Measurements from ENCODE around the gene INO80B.
A peak's percentile ranks its signal among the peaks of the same experiment; 100 is the strongest.

Gene INO80B

DNA sequence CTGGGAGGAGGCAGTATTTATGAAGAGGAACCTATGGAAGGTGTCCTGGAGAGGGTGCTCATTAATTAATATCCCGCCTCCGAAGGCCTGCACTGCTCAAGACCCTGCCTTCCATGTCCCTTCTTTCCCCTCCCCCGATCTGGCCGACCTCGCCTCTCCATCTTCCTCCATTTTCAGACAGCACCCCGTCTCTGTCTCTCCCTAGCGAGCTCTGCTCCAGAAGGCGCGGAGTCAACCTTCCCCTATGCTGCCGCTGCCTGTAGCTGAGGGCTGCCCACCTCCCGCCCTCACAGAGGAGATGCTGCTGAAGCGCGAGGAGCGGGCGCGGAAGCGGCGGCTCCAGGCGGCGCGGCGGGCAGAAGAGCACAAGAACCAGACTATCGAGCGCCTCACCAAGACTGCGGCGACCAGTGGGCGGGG, 2.3 kb downstream of the INO80B start:
- peak overlapping the region; percentile 86 for H3K27ac ChIP-seq (ENCODE audit: low read length)
- TF ChIP-seq, protein P1, sequence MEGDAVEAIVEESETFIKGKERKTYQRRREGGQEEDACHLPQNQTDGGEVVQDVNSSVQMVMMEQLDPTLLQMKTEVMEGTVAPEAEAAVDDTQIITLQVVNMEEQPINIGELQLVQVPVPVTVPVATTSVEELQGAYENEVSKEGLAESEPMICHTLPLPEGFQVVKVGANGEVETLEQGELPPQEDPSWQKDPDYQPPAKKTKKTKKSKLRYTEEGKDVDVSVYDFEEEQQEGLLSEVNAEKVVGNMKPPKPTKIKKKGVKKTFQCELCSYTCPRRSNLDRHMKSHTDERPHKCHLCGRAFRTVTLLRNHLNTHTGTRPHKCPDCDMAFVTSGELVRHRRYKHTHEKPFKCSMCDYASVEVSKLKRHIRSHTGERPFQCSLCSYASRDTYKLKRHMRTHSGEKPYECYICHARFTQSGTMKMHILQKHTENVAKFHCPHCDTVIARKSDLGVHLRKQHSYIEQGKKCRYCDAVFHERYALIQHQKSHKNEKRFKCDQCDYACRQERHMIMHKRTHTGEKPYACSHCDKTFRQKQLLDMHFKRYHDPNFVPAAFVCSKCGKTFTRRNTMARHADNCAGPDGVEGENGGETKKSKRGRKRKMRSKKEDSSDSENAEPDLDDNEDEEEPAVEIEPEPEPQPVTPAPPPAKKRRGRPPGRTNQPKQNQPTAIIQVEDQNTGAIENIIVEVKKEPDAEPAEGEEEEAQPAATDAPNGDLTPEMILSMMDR (IDR thresholded peaks at IDR 0.05; ENCODE audit: borderline replicate concordance, extremely low read depth, low read length, poor library complexity, severe bottlenecking) = peak; percentile 1
- no peak for TF ChIP-seq EZH2 (IDR thresholded peaks at IDR 0.05; ENCODE audit: borderline replicate concordance, low read depth, low read length, severe bottlenecking)
- H3K4me3 ChIP-seq (ENCODE audit: low read depth in 1 of 2, low read length in 2 of 2) = peak overlapping the region; percentile 38 to 77; a peak in 3 of 4 replicates
- H3K27me3 ChIP-seq (ENCODE audit: insufficient read depth, low read length, poor library complexity) = no peaks in the 10 kb centered on the region
- DNase-seq = no peak
- peak overlapping the region; percentile 95 for H3K4me2 ChIP-seq (ENCODE audit: insufficient read depth, low read length)
- H3K9me3 ChIP-seq (ENCODE audit: insufficient read depth, low read length, severe bottlenecking) = no peaks in the 10 kb centered on the region
- H3K9ac ChIP-seq (ENCODE audit: low read depth, low read length) = peak overlapping the region; percentile 78
- ATAC-seq (ENCODE audit: insufficient read depth, low read depth) = peak; percentile 11
- H4K20me1 ChIP-seq (ENCODE audit: insufficient read depth, low read length) = no peaks in the 10 kb centered on the region; the same call in 1 of the 2 replicates
- peak overlapping the region; percentile 63 for H2AFZ ChIP-seq (ENCODE audit: low read depth, low read length)
- peaks cover 20% of the 10 kb centered on the region for H3K36me3 ChIP-seq (ENCODE audit: insufficient read depth, low read length)
- H3K79me2 ChIP-seq (ENCODE audit: insufficient read depth, low read length) = peaks cover 35% of the 10 kb centered on the region
- H3K4me1 ChIP-seq (ENCODE audit: insufficient read depth, low read length) = peaks cover 60% of the 10 kb centered on the region

DNA sequence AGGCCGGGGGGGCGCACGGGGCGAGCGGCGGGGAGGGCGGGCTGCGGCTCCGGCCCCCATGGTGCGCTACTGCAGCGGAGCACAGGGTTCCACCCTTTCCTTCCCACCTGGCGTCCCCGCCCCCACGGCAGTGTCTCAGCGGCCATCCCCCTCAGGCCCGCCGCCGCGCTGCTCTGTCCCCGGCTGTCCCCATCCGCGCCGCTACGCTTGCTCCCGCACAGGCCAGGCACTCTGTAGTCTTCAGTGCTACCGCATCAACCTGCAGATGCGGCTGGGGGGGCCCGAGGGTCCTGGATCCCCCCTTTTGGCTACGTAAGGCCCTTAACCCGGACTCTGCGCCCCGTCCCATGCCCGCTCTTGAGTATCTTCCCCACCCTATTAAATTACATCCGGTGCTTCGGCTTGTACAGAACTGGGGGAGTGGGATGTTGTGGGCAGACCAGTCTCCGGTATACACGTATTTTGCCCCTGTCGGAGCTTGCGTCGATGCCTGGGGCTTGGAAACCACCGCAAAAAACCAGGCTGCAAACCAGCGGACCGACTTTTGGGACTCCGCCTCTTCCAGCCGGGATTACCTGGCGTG, 2.8 kb downstream of the INO80B start:
- ATAC-seq (ENCODE audit: insufficient read depth, low read depth) = peak; percentile 44
- TF ChIP-seq EZH2 (IDR thresholded peaks at IDR 0.05; ENCODE audit: borderline replicate concordance, low read depth, low read length, severe bottlenecking) = no peak
- TF ChIP-seq, protein P1 (IDR thresholded peaks at IDR 0.05; ENCODE audit: borderline replicate concordance, extremely low read depth, low read length, poor library complexity, severe bottlenecking) = no peak
- Histone ChIP-seq H3K27ac (ENCODE audit: low read length) (peak overlapping the region; percentile 86), H3K79me2 (ENCODE audit: insufficient read depth, low read length) (peaks cover 35% of the 10 kb centered on the region), H3K9me3 (ENCODE audit: insufficient read depth, low read length, severe bottlenecking) (no peaks in the 10 kb centered on the region), H3K36me3 (ENCODE audit: insufficient read depth, low read length) (peaks cover 25% of the 10 kb centered on the region), H3K4me3 (ENCODE audit: low read depth in 1 of 2, low read length in 2 of 2) (peak overlapping the region; percentile 38 to 77; a peak in 3 of 4 replicates), H3K9ac (ENCODE audit: low read depth, low read length) (peak overlapping the region; percentile 78), H4K20me1 (ENCODE audit: insufficient read depth, low read length) (no peaks in the 10 kb centered on the region; the same call in 1 of the 2 replicates), H2AFZ (ENCODE audit: low read depth, low read length) (peak overlapping the region; percentile 69), H3K4me1 (ENCODE audit: insufficient read depth, low read length) (peaks cover 55% of the 10 kb centered on the region), H3K4me2 (ENCODE audit: insufficient read depth, low read length) (peak overlapping the region; percentile 95), H3K27me3 (ENCODE audit: insufficient read depth, low read length, poor library complexity) (no peaks in the 10 kb centered on the region)
- peak; percentile 83 for DNase-seq

DNA sequence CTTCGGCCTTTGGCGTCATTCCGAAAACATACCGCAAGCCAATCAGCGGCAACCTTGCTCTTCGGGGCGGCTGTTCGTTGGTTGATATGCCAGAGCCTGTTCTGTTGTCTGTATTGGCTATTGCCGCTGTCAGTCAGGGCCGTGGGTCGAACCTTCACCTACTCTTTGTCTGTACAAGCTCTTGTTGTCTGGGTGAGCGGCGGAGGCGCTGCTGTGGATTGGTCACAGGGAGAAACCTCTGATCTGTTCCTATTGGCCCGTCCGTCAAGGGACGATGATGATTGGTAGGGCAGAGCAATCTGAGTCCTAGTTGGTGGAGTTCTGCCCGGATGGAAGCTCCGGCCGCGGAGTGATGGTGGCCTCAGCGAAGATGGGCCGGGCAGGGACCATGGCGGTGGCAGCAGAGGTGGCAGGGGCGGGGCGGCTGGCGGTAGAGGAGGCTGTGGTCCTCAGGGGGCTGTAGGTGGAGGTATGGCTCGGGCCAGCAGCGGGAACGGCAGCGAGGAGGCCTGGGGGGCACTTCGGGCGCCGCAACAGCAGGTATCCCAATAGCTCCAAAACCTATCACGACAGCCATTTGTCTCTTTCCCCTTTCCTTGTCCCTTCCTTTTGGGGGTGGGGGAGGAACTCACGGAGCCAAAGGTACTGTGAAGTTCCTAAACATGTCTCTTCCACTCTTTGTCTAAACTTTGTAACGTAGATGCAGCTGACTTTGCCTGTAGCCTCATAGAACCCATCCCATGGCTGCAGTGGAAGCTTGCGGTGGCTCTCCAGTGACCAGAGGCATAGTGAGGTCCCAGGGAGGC, 3.4 kb downstream of the INO80B start, which contains the start of gene WBP1:
WBP1 (plus strand) TSS at position 307 of the 806 bp plus-strand sequence; CDS start at position 472, 165 bp downstream.
- peaks cover 32% of the 10 kb centered on the region for H3K36me3 ChIP-seq (ENCODE audit: insufficient read depth, low read length)
- no peaks in the 10 kb centered on the region for H3K9me3 ChIP-seq (ENCODE audit: insufficient read depth, low read length, severe bottlenecking)
- ATAC-seq (ENCODE audit: insufficient read depth, low read depth) = peak; percentile 87
- H2AFZ ChIP-seq (ENCODE audit: low read depth, low read length) = peak within 1 kb of the TSS; percentile 72
- H3K4me1 ChIP-seq (ENCODE audit: insufficient read depth, low read length) = peaks cover 55% of the 10 kb centered on the region
- H3K9ac ChIP-seq (ENCODE audit: low read depth, low read length) = peak within 1 kb of the TSS; percentile 86
- H3K27ac ChIP-seq (ENCODE audit: low read length) = peak within 1 kb of the TSS; percentile 88
- H3K4me2 ChIP-seq (ENCODE audit: insufficient read depth, low read length) = peak within 1 kb of the TSS; percentile 97
- peak within 1 kb of the TSS; percentile 77 to 94 for H3K4me3 ChIP-seq (ENCODE audit: low read depth in 1 of 2, low read length in 2 of 2)
- peak; percentile 100 for DNase-seq
- H3K27me3 ChIP-seq (ENCODE audit: insufficient read depth, low read length, poor library complexity) = no peaks in the 10 kb centered on the region
- H4K20me1 ChIP-seq (ENCODE audit: insufficient read depth, low read length) = peaks cover 3% of the 10 kb centered on the region
- peaks cover 40% of the 10 kb centered on the region for H3K79me2 ChIP-seq (ENCODE audit: insufficient read depth, low read length)
- TF ChIP-seq EZH2 (IDR thresholded peaks at IDR 0.05; ENCODE audit: borderline replicate concordance, low read depth, low read length, severe bottlenecking) = no peak
- TF ChIP-seq, protein P1 (IDR thresholded peaks at IDR 0.05; ENCODE audit: borderline replicate concordance, extremely low read depth, low read length, poor library complexity, severe bottlenecking) = no peak

All from DND-41 (cell line).